Measurements from ENCODE around the gene FLNA.
"Not testable (repeated sequence)": the region's sequence is repeated elsewhere in the genome, so short reads cannot be mapped to it uniquely, and the experiment has no call there.

The FLNA gene

DNA sequence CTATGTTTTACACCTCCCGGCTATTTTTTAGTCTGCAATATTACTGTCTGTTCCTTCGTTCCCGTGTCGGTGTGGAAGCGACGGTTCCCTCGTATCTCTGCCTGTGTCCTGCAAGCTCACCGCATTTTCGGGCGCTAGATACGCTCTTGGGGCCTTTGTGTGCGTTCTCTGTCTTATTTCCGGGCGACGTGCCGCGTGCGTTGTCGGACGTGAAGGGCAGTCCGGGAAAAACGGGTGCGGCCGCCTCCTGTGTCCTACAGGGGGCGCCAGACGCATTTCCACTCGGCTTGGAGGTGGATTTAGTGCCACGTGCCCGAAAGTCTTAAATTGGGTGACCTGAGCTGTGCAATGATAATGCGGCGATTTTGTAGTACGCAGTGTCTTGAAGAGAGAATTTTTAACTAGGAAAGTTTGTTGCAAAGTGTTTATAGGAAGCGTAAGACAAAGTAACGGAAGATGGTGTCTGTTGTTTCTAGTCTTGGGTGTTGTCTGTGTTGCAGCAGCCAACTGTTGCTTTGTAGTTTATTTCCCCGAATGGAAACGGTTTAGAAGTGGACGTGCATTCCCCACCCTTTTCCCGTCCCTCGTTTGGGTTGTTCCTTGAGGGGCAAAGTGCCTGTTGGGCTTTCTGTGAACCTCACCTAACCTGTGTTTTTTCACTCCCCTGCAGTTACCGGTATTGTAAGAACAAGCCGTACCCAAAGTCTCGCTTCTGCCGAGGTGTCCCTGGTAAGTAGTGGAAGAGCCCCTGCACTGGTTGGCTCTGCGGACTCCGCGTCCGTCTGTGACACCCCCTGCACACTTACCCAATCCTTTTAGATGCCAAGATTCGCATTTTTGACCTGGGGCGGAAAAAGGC lies 24.5 kb upstream of the FLNA start:
- DNase-seq: peak; percentile 89

- peak; percentile 92 for DNase-seq
Measured at GRCh38 chrX:154397888-154398667, 23.6 kb upstream of the FLNA start, which contains the start of gene RPL10. RPL10 (plus strand) TSS chrX:154398377; CDS start chrX:154398520, 143 bp downstream.

GRCh38 chrX:154396973-154397887 lies 22.8 kb upstream of the FLNA start:
- peak; percentile 89 for DNase-seq

GRCh38 chrX:154396363-154396762 lies 21.9 kb upstream of the FLNA start:
- DNase-seq: not testable (repeated sequence)

- DNase-seq: not testable (repeated sequence)
Measured at GRCh38 chrX:154389812-154390747, 15.6 kb upstream of the FLNA start.

- not testable (repeated sequence) for DNase-seq
Measured at GRCh38 chrX:154388649-154389048, 14.2 kb upstream of the FLNA start.

DNA sequence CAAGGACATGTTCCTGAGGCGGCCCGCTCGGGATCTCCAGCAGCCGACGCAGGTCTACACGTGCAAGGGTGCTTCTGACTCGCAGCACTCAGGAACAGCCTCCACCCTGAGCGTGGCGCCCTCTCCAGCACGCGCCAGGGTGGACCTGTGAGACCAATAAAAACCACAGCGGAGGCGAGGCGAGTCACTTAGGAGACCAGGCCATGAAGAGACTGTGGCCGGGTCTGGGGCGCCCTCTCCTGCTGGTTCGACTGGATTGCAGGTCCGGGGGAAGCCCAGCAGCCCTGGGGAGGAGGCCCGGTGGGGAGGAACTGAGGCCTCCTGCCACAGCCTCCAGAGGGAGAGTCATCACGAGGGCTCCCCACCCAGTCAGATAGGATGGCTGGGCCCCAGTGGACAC lies 13.7 kb upstream of the FLNA start:
- DNase-seq: not testable (repeated sequence)

- no peak for DNase-seq
Measured at GRCh38 chrX:154384284-154384892, 10.0 kb upstream of the FLNA start.

DNA sequence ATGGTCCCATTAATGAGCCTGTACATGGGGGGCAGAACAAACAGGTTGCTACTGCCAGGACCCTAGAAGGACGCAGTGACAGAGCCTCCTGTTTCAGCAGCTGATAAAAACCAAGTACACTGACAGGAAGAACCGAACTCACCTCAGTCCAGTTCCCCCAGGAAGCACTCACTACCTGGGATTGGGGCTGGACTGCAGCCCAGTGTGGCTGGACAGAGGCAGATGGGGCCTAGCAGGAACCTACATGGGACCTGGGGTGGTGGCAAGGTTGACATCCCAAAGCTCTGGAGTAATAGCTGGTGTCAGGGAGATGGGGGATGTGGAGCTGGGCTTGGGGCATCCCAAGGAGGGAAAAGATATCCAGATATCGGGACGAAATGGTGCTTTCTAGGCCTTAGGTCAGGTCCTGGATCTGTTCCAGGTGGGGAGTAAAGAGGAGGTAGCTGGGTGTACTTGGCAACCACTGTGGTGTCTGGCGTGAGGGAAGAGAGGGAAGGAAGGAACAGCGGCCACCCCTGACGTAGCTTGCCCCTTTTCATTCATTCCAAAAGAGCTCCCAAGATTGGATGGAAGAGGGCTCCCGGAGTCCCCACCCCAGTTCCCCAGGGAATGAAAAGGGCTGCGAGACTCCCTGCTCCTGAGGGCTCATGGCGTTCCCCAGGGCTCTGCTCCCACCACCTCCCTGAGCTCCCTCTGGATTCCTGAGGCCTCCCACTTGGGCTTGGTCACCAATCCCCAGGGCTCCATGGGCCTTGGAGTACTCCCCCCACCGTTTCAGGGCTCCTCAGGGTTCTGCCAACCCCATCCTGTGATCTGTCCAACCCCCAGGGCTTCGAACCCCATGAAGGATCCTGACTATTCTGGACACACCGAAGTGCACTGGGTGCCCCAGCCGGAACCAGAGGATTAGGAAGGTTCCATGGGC lies 9.2 kb upstream of the FLNA start:
- DNase-seq: no peak

GRCh38 chrX:154382483-154383069 lies 8.1 kb upstream of the FLNA start:
- no peak for DNase-seq

- no peak for DNase-seq
Measured at GRCh38 chrX:154381271-154381670, 6.8 kb upstream of the FLNA start.

DNA sequence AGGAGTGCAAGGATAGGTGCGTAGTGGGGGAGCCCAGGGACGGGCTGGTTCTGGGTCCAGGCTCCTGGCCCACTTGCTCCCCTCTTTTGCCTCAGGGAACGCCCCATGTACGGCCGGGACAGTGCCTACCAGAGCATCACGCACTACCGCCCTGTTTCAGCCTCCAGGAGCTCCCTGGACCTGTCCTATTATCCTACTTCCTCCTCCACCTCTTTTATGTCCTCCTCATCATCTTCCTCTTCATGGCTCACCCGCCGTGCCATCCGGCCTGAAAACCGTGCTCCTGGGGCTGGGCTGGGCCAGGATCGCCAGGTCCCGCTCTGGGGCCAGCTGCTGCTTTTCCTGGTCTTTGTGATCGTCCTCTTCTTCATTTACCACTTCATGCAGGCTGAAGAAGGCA lies 6.4 kb upstream of the FLNA start:
- DNase-seq: no peak

GRCh38 chrX:154380153-154380552 lies 5.7 kb upstream of the FLNA start:
- DNase-seq: no peak

- DNase-seq: no peak
Measured at GRCh38 chrX:154379569-154379951, 5.1 kb upstream of the FLNA start.

GRCh38 chrX:154378799-154379568 lies 4.5 kb upstream of the FLNA start, which contains the start of gene EMD:
EMD (plus strand) TSS chrX:154379295; CDS start chrX:154379485, 190 bp downstream.
- DNase-seq: peak; percentile 96

DNA sequence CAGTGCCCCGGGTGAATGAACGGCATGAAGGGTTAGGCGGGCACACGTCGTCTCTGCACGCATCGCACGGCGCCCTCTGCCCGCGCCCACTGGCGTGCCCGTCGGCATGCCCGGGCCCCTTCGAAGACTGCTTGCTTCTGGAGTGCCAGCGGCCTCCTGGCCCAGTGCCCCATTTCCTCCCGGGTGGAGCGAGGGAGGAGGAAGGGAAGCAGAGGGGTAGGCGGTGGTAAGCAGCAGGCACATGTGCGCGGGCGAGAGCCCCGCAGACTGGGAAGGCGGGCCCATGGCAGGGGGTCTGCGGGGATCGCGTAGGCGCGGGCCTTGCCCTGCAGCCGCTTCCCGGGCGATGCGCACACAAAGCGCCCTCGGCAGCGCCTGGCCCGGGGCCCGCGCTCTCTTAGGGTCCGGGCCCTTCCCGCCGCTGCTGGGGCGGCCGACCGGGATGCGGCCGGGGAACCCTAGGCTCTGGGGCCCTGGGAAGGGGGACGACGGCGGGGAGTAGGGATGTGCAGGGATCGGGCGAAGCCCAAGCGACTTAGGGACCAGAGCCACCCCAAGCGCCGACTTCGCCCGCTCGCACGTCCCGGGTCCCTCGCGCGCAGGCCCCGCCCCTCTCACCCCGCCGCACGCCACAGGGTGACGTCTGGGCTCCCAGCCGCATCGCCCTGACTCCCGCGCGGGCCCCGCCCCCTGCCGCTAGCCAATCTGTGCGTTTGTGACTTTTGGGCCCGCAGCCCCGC lies 3.8 kb upstream of the FLNA start:
- DNase-seq: no peak

- DNase-seq: no peak
Measured at GRCh38 chrX:154376774-154377173, 2.3 kb upstream of the FLNA start.

DNA sequence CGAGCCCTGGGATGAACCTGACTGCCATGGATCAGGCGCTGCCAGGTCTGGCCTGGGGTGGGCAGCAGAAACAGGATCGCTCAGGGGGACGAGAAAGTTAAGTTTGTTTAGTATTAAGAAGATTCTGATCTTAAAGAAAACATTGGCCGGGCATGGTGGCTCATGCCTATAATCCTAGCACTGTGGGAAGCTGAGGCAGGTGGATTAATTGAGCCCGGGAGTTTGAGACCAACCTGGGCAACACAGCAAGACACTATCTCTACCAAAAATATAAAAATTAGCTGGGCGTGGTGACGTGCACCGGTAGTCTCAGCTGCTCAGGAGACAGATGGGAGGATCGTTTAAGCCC lies 696 bp upstream of the FLNA start:
- no peak for DNase-seq

All from retina (tissue), 1 donor.